HG02798 (cell line): ENCODE measurements around the gene SLX9.
A peak's percentile ranks its signal among the peaks of the same experiment; 100 is the strongest.
"Not testable (repeated sequence)": the region's sequence is repeated elsewhere in the genome, so short reads cannot be mapped to it uniquely, and the experiment has no call there.

Experiments used
- ATAC-seq: cut with Tn5 transposase; IDR thresholded peaks from one replicate; pipeline ENCODE4 v1.9.1; 2021; ENCODE audit warnings: mild to moderate bottlenecking; ENCODE audit not compliant: unreplicated experiment, poor library complexity

Gene SLX9

GRCh38 chr21:44928500-44929241, 11.2 kb upstream of the SLX9 start:
- ATAC-seq, result not testable (repeated sequence)

- ATAC-seq, result no peak
These were observed 10.5 kb upstream of the SLX9 start for GRCh38 chr21:44929242-44929798.

GRCh38 chr21:44929799-44930542, 9.9 kb upstream of the SLX9 start:
- ATAC-seq, result no peak

GRCh38 chr21:44930543-44930981, 9.3 kb upstream of the SLX9 start:
- no peak for ATAC-seq

GRCh38 chr21:44931137-44931500, 8.7 kb upstream of the SLX9 start:
- no peak for ATAC-seq

GRCh38 chr21:44931501-44932407, 8.1 kb upstream of the SLX9 start:
- ATAC-seq, result no peak

GRCh38 chr21:44932408-44933181, 7.2 kb upstream of the SLX9 start:
- ATAC-seq, result no peak

DNA sequence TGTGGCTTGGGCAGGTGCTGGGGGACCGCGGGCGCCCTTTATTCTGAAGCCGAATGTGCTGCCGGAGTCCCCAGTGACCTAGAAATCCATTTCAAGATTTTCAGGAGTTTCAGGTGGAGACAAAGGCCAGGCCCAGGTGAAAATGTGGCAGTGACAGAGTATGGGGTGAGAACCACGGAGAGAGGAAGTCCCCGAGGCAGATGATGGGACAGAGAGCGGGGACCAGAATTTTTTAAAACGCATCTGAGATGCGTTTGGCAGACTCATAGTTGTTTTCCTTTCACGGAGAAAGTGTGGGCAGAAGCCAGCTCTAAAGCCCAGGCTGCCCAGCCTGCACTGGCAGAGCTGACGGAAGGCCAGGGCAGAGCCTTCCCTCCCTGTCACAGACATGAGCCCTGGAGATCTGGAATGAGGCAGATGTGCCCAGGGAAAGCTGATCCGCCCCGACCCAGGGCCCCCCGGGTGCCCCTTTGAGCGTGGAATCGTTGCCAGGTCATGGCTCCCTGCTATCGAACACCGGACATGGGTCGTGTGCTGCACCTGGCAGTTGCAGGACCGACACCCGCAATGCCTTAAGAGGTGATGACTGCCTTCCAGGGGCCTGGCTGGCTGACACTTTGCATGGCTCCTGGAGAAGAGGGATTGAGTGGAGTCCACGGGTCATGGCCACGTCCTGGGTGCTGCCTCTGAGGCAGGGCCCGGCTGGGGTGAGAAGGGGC, 6.5 kb upstream of the SLX9 start:
- ATAC-seq, result no peak

DNA sequence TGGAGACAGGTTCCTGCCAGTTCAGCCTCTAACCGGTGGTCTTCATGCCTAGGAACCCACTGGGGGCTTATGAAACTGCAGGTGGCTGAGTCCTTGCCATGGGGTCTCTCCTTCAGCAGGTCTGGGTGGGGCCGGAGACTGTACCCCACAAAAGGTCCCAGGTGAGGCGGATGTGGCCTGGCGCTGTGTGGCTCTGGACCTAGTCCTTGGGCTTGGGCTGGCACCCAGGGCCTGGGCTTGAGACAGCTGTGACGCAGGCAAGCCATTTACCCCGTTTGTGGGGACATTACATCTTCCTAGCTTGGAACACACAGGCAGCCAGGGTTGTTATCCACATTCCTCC, 5.9 kb upstream of the SLX9 start:
- ATAC-seq, result no peak

DNA sequence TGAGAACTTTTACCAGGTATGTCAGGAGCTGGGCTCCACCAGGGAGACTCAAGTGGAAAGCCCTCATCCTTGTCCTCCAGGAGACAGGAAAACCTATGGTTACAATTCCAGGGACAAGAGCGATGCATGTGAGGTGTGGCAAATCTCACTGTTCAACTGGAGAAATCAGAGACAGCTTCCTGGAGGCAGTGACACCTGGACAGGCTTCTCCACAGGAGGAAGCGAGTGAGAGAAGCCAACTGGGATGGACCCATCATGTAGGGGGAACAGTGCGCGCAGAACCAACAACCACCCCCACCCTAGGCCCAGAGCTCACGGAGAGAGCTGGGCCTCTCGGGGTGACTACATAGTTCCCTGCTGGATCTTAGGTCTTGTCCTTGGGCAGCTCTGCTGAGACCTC, 5.6 kb upstream of the SLX9 start:
- ATAC-seq, result no peak

- no peak for ATAC-seq
These were observed 4.9 kb upstream of the SLX9 start for GRCh38 chr21:44934797-44935532.

DNA sequence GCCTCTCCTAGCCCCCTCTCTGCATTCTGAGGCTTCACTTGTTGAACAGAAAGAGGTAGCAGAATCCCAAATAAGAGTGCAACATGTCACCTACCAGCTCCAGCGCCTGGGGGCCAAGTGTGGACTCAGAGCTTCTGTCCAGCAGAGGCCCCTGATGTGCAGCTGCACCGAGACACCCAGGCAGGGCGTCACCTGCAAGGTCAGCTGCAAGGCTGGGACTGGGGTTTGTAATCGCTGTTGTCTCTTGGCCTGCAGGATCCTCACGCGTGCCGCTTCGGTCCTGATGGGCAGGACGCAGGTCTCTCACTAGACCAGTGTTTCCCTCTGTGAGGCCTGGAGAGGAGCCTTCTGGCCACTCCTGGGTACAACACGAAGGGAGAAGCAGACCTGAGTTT, 4.3 kb upstream of the SLX9 start:
- ATAC-seq, result no peak

GRCh38 chr21:44938772-44939531, 877 bp upstream of the SLX9 start:
- ATAC-seq, result no peak

GRCh38 chr21:44940116-44940631, 345 bp downstream of the SLX9 start:
- ATAC-seq, result peak; percentile 25

GRCh38 chr21:44941567-44941966, 1.7 kb downstream of the SLX9 start:
- ATAC-seq, result no peak

DNA sequence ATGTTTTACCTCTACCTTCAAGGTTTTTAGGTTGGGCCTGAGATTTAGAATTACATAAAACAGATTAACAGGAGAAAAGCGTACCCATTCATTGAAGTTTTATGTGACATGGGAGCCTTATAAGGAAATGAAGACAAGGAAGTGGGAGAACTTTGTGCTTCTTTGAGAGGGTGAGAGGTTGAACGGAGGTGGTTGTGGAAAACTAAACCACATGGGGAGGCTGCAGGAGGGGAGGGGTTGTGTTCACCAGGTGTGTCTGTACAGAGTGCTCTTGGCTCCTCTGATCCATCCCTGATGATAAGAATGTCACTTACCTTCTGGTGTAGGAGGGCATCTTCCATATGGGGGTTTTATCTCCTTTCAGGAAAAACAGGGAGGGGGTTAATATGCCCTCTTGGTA, 2.7 kb downstream of the SLX9 start:
- no peak for ATAC-seq

- no peak for ATAC-seq
These were observed 3.3 kb downstream of the SLX9 start for GRCh38 chr21:44943005-44943685.
